Measurements from ENCODE around the gene ATP9B.

ATP9B gene

DNA sequence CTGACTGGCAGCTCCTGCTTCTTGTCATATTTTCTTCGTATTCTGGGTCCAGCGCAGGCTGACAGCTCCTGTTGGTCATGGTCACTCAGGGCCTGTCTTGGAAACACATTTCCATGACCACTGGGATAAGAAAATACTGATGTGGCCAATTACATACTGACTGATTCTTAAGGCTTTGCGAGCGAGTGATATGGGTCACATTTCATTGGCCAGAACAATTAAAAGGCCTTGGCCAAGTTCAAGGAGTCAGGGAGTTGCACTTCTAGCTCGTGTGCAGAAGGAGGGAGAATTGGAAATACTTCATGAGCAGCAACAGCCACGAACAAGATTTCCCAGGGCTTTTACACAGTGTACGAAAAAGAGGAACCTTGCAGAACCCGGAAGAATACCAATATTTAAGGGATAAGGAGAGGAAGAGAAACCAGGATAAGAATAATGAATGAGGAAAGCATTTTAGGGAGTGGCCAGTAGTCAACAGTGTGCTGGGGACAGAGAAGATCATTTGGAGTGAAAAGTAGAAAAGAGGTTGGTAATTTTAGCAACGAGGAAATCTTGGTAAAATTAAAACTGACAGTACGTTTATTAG, 149.5 kb downstream of the ATP9B start:
- Histone ChIP-seq H3K79me2 (ENCODE audit: low read length) (no peaks in the 10 kb centered on the region), H3K27me3 (replicated peaks; ENCODE audit: insufficient read depth, low read length) (no peaks in the 10 kb centered on the region), H3K4me1 (ENCODE audit: low read length) (no peaks in the 10 kb centered on the region), H3K9me2 (replicated peaks; ENCODE audit: insufficient read depth, low read length) (no peaks in the 10 kb centered on the region), H3K4me2 (ENCODE audit: low read depth, low read length) (no peak overlapping the region), H3K9ac (ENCODE audit: low read length) (no peak overlapping the region), H3K9me3 (replicated peaks; ENCODE audit: insufficient read depth, low read length) (no peaks in the 10 kb centered on the region), H3K4me3 (ENCODE audit: low read length) (no peak overlapping the region), H2AFZ (ENCODE audit: low read length) (no peak overlapping the region), H4K20me1 (ENCODE audit: insufficient read depth, low read length) (no peaks in the 10 kb centered on the region), H3K36me3 (replicated peaks; ENCODE audit: insufficient read depth, low read length) (no peaks in the 10 kb centered on the region), H3K27ac (ENCODE audit: low read length) (no peak overlapping the region), H3F3A (ENCODE audit: insufficient read depth, low read length) (no peaks in the 10 kb centered on the region)
- TF ChIP-seq EZH2phosphoT487 (IDR thresholded peaks at IDR 0.05; ENCODE audit: low read length) (no peak), EZH2 (optimal IDR thresholded peaks at IDR 0.05; ENCODE audit: low read depth, low read length) (no peak)
- TF ChIP-seq, protein P1, sequence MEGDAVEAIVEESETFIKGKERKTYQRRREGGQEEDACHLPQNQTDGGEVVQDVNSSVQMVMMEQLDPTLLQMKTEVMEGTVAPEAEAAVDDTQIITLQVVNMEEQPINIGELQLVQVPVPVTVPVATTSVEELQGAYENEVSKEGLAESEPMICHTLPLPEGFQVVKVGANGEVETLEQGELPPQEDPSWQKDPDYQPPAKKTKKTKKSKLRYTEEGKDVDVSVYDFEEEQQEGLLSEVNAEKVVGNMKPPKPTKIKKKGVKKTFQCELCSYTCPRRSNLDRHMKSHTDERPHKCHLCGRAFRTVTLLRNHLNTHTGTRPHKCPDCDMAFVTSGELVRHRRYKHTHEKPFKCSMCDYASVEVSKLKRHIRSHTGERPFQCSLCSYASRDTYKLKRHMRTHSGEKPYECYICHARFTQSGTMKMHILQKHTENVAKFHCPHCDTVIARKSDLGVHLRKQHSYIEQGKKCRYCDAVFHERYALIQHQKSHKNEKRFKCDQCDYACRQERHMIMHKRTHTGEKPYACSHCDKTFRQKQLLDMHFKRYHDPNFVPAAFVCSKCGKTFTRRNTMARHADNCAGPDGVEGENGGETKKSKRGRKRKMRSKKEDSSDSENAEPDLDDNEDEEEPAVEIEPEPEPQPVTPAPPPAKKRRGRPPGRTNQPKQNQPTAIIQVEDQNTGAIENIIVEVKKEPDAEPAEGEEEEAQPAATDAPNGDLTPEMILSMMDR (IDR thresholded peaks at IDR 0.05; ENCODE audit: low read length): no peak
- no peak for DNase-seq

DNA sequence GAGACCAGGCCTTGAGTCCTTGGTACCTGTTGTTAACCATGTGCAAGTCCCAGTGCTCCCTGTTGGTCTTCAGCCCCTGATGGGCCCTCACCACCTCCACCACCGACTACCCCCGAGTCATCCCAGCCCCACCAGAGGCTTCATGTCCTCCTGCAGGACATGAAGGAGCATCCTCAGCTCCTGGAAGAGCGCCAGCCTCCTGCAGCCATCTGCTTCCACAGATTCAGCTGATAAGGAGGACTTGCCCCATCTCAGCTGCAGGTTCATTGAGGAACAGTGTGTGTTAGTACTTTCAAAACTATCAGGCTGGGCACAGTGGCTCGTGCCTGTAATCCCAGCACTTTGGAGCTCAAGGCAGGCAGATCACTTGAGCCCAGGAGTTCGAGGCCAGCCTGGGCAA, 151.9 kb downstream of the ATP9B start:
- no peaks in the 10 kb centered on the region for H3K9me2 ChIP-seq (replicated peaks; ENCODE audit: insufficient read depth, low read length)
- no peak overlapping the region for H3K9ac ChIP-seq (ENCODE audit: low read length)
- no peaks in the 10 kb centered on the region for H3K27me3 ChIP-seq (replicated peaks; ENCODE audit: insufficient read depth, low read length)
- no peaks in the 10 kb centered on the region for H3F3A ChIP-seq (ENCODE audit: insufficient read depth, low read length)
- TF ChIP-seq, protein P1 (IDR thresholded peaks at IDR 0.05; ENCODE audit: low read length): no peak
- TF ChIP-seq EZH2phosphoT487 (IDR thresholded peaks at IDR 0.05; ENCODE audit: low read length) (no peak), EZH2 (optimal IDR thresholded peaks at IDR 0.05; ENCODE audit: low read depth, low read length) (no peak)
- no peaks in the 10 kb centered on the region for H3K79me2 ChIP-seq (ENCODE audit: low read length)
- no peak overlapping the region for H3K27ac ChIP-seq (ENCODE audit: low read length)
- no peaks in the 10 kb centered on the region for H3K9me3 ChIP-seq (replicated peaks; ENCODE audit: insufficient read depth, low read length)
- H3K36me3 ChIP-seq (replicated peaks; ENCODE audit: insufficient read depth, low read length): no peaks in the 10 kb centered on the region
- H2AFZ ChIP-seq (ENCODE audit: low read length): no peak overlapping the region
- H3K4me3 ChIP-seq (ENCODE audit: low read length): no peak overlapping the region
- DNase-seq: no peak
- no peaks in the 10 kb centered on the region for H3K4me1 ChIP-seq (ENCODE audit: low read length)
- no peaks in the 10 kb centered on the region for H4K20me1 ChIP-seq (ENCODE audit: insufficient read depth, low read length)
- H3K4me2 ChIP-seq (ENCODE audit: low read depth, low read length): no peak overlapping the region

DNA sequence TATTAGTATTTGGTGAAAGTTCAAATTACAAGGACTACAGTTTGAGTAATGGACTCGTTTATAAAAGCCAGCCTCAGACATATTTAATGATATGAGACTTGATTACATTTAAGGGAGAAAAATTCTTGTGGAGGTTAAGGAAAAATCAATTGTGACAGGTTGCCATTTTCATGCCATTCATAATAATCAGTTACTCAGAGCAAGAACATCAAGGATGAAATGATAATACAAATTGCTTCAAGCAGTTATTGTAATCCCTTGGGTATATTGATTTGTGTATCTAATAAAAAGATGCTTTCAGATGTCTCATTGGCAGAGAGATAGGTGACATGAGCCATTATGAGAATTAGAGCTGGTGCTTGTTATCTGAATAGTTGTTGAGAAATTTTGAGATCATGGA, 153.6 kb downstream of the ATP9B start:
- H2AFZ ChIP-seq (ENCODE audit: low read length): no peak overlapping the region
- no peak for DNase-seq
- H4K20me1 ChIP-seq (ENCODE audit: insufficient read depth, low read length): no peaks in the 10 kb centered on the region
- no peak overlapping the region for H3K27ac ChIP-seq (ENCODE audit: low read length)
- no peak overlapping the region for H3K9ac ChIP-seq (ENCODE audit: low read length)
- no peak overlapping the region for H3K4me2 ChIP-seq (ENCODE audit: low read depth, low read length)
- no peaks in the 10 kb centered on the region for H3K79me2 ChIP-seq (ENCODE audit: low read length)
- no peaks in the 10 kb centered on the region for H3K9me2 ChIP-seq (replicated peaks; ENCODE audit: insufficient read depth, low read length)
- no peaks in the 10 kb centered on the region for H3K27me3 ChIP-seq (replicated peaks; ENCODE audit: insufficient read depth, low read length)
- no peak overlapping the region for H3K4me3 ChIP-seq (ENCODE audit: low read length)
- TF ChIP-seq EZH2phosphoT487 (IDR thresholded peaks at IDR 0.05; ENCODE audit: low read length) (no peak), EZH2 (optimal IDR thresholded peaks at IDR 0.05; ENCODE audit: low read depth, low read length) (no peak)
- TF ChIP-seq, protein P1 (IDR thresholded peaks at IDR 0.05; ENCODE audit: low read length): no peak
- H3F3A ChIP-seq (ENCODE audit: insufficient read depth, low read length): no peaks in the 10 kb centered on the region
- H3K9me3 ChIP-seq (replicated peaks; ENCODE audit: insufficient read depth, low read length): no peaks in the 10 kb centered on the region
- no peaks in the 10 kb centered on the region for H3K36me3 ChIP-seq (replicated peaks; ENCODE audit: insufficient read depth, low read length)
- H3K4me1 ChIP-seq (ENCODE audit: low read length): no peaks in the 10 kb centered on the region

Data from MM.1S (cell line).